DND-41 (cell line): ENCODE results near the gene PCYOX1L.

Experiments used
- CTCF ChIP-seq: IDR thresholded peaks from 2 replicates; pipeline ENCODE4 v1.5.1; 2012; ENCODE audit warnings: borderline replicate concordance, low read length, moderate library complexity, mild to moderate bottlenecking; ENCODE audit not compliant: poor library complexity, severe bottlenecking; ENCODE audit errors: extremely low read depth
- EZH2 ChIP-seq: IDR thresholded peaks from 3 replicates; pipeline ENCODE4 v1.6.1; 2012; ENCODE audit warnings: borderline replicate concordance, low read depth, mild to moderate bottlenecking, moderate library complexity, low read length, inconsistent platforms; ENCODE audit not compliant: severe bottlenecking

GRCh38 chr5:149345147-149345891, 12.5 kb upstream of the PCYOX1L start, which contains the start of gene GRPEL2:
- TF ChIP-seq CTCF (no peak), EZH2 (no peak)
